ENCODE measurements around the gene PRICKLE4. TPM values are rescaled to one million over a fixed set of nuclear protein-coding genes. Genes with fewer than 3 reads are reported as not detected.

Gene PRICKLE4
- total RNA-seq, 1 donor from 2014 or later, result 2.4 TPM

- no peak for DNase-seq
Observed at GRCh38 chr6:41771058-41771983, 9.3 kb upstream of the PRICKLE4 start.

GRCh38 chr6:41774841-41775240 is 5.7 kb upstream of the PRICKLE4 start:
- no peak for DNase-seq

GRCh38 chr6:41775293-41775882 is 5.2 kb upstream of the PRICKLE4 start:
- DNase-seq, result no peak

GRCh38 chr6:41777551-41778285 is 2.9 kb upstream of the PRICKLE4 start:
- DNase-seq, result no peak

- no peak for DNase-seq
Observed at GRCh38 chr6:41778895-41779294, 1.7 kb upstream of the PRICKLE4 start.

GRCh38 chr6:41779336-41779735 is 1.2 kb upstream of the PRICKLE4 start:
- DNase-seq, result no peak

- peak; percentile 92 for DNase-seq
Observed at GRCh38 chr6:41779788-41780550, 613 bp upstream of the PRICKLE4 start, which contains the start of gene FRS3. TSS of gene FRS3 (minus strand) at chr6:41779900. CDS start at chr6:41776987, 2,913 bp downstream.

- DNase-seq, result no peak
Observed at GRCh38 chr6:41781366-41781730, 766 bp downstream of the PRICKLE4 start.

- DNase-seq, result no peak
Observed at GRCh38 chr6:41783106-41783780, 2.7 kb downstream of the PRICKLE4 start.

- DNase-seq, result no peak
Observed at GRCh38 chr6:41784581-41785171, 4.1 kb downstream of the PRICKLE4 start.

- DNase-seq, result no peak
Observed at GRCh38 chr6:41785254-41785653, 4.7 kb downstream of the PRICKLE4 start.

- no peak for DNase-seq
Observed at GRCh38 chr6:41785689-41786450, 5.3 kb downstream of the PRICKLE4 start.

- DNase-seq, result peak; percentile 60
Observed at GRCh38 chr6:41786451-41787218, 6.1 kb downstream of the PRICKLE4 start.

GRCh38 chr6:41787219-41787917 is 6.8 kb downstream of the PRICKLE4 start, which contains the start of gene TOMM6:
TSS of gene TOMM6 (plus strand) at chr6:41787694. CDS start at chr6:41787698, 4 bp downstream.
- DNase-seq, result peak; percentile 95

- DNase-seq, result no peak
Observed at GRCh38 chr6:41789390-41789724, 8.8 kb downstream of the PRICKLE4 start.

- DNase-seq, result no peak
Observed at GRCh38 chr6:41790045-41790444, 9.5 kb downstream of the PRICKLE4 start.

GRCh38 chr6:41791305-41791704 is 10.7 kb downstream of the PRICKLE4 start:
- DNase-seq, result no peak

- DNase-seq, result no peak
Observed at GRCh38 chr6:41791984-41792383, 11.4 kb downstream of the PRICKLE4 start.

GRCh38 chr6:41796474-41796873 is 15.9 kb downstream of the PRICKLE4 start:
- DNase-seq, result no peak

All from skin of body (tissue), 2 donors.